K562 (cell line): ENCODE results near the gene CEACAM7. TPM values are rescaled to one million over a fixed set of nuclear protein-coding genes. Genes with fewer than 3 reads are reported as not detected.

Source experiments
- ATAC-seq: fragments of 200-7000 bp; cut with Tn5 transposase; 3 replicates; pipeline ENCODE4 v1.9.1; 2020; ENCODE audit warnings: moderate library complexity
- BruUV-seq: library from RNA; stranded (reverse); fragments of 400-500 nt; replicated peaks from 2 replicates; lab custom pipeline; 2021; lab: Mats Ljungman, UMichigan
- CTCF ChIA-PET: fragments of 300-600 bp; formaldehyde crosslinking; extraction: SDS; loops from one replicate; lab custom pipeline; 2021; ENCODE audit warnings: low intra/inter-chr PET ratio; lab: Yijun Ruan, JAX
- POLR2A ChIA-PET: fragments of 300-600, 350-650 bp; sonication (Branson Sonifier 250); formaldehyde crosslinking; extraction: SDS; loops from one replicate; lab custom pipeline; 2021; ENCODE audit warnings: antibody characterized with exemption, inconsistent platforms; lab: Yijun Ruan, JAX
- DNase-seq, 4 experiments: peaks; one replicate each; pipeline versions ENCODE4 v3.0.0 to v3.0.0-alpha.2; 2011 to 2018; ENCODE audit warnings: low spot score in 3 of 4, mixed read lengths in 3 of 4; ENCODE audit errors: extremely low read depth in 1 of 4
- FAIRE-seq: peaks from 2 replicates; lab custom pipeline; 2011; peaks lifted over from hg19 to GRCh38; lab: Jason Lieb, UNC
- H2AFZ ChIP-seq: 2 replicates; pipeline ENCODE4 v1.6.0; 2011; ENCODE audit warnings: low read depth, low read length, control low read depth, inconsistent platforms
- H3K27ac ChIP-seq: fragments of 200-600 bp; 3 replicates; pipeline ENCODE4 v1.8.0; 2011; ENCODE audit warnings: low read depth, mild to moderate bottlenecking, control low read depth, inconsistent platforms, low read length, moderate library complexity, mixed read lengths; ENCODE audit errors: extremely low read depth
- H3K27me3 ChIP-seq, 2 experiments: fragments of 300-600 bp in 1 of 2; 2 replicates in 1 of 2; 3 replicates in 1 of 2; pipeline versions ENCODE4 v1.6.0 to v1.8.0; 2011; ENCODE audit warnings: inconsistent platforms in 2 of 2, low read length in 2 of 2, mild to moderate bottlenecking in 1 of 2, mixed read lengths in 1 of 2, moderate library complexity in 1 of 2; ENCODE audit not compliant: control insufficient read depth in 2 of 2, insufficient read depth in 2 of 2
- H3K36me3 ChIP-seq: fragments of 300-600 bp; 3 replicates; pipeline ENCODE4 v1.8.0; 2011; ENCODE audit warnings: mild to moderate bottlenecking, low read length, inconsistent platforms; ENCODE audit not compliant: control insufficient read depth, insufficient read depth
- H3K4me1 ChIP-seq, 2 experiments: fragments of 200-600 bp in 1 of 2; replicated peaks in 1 of 2; 2 replicates in 1 of 2; 3 replicates in 1 of 2; pipeline versions ENCODE4 v1.5.1 to v1.8.0; 2011; ENCODE audit warnings: inconsistent platforms in 2 of 2, low read length in 2 of 2, mild to moderate bottlenecking in 1 of 2, mixed read lengths in 1 of 2, moderate library complexity in 1 of 2; ENCODE audit not compliant: control insufficient read depth in 2 of 2, insufficient read depth in 2 of 2
- H3K4me2 ChIP-seq: 2 replicates; pipeline ENCODE4 v1.6.1; 2011; ENCODE audit warnings: low read length, control low read depth, inconsistent platforms, mixed read lengths; ENCODE audit not compliant: insufficient read depth
- H3K4me3 ChIP-seq: fragments of 200-600 bp; sonication (generic), shearing (Covaris generic); 2 replicates; pipeline ENCODE4 v1.5.1; 2016; ENCODE audit warnings: control low read depth, inconsistent platforms
- H3K79me2 ChIP-seq: fragments of 200-600 bp; 3 replicates; pipeline ENCODE4 v1.8.0; 2011; ENCODE audit warnings: low read length, inconsistent platforms; ENCODE audit not compliant: control insufficient read depth, insufficient read depth
- H3K9ac ChIP-seq, 2 experiments: 2 replicates each; pipeline versions ENCODE4 v1.6.0 to v1.6.1; 2011; ENCODE audit warnings: low read depth in 2 of 2, low read length in 2 of 2, control low read depth in 1 of 2, inconsistent platforms in 1 of 2, mild to moderate bottlenecking in 1 of 2, mixed read lengths in 1 of 2; ENCODE audit not compliant: insufficient read depth in 1 of 2
- H3K9me1 ChIP-seq: one replicate; pipeline ENCODE4 v1.6.0; 2011; ENCODE audit warnings: inconsistent platforms, mild to moderate bottlenecking, low read length, moderate library complexity; ENCODE audit not compliant: control insufficient read depth, insufficient read depth
- H3K9me3 ChIP-seq: replicated peaks from 2 replicates; pipeline ENCODE4 v1.5.1; 2011; ENCODE audit warnings: low read depth, low read length, inconsistent platforms; ENCODE audit not compliant: control insufficient read depth, insufficient read depth
- H4K20me1 ChIP-seq: replicated peaks from 2 replicates; pipeline ENCODE4 v1.6.1; 2011; ENCODE audit warnings: low read length, inconsistent platforms, mixed read lengths; ENCODE audit not compliant: control insufficient read depth, insufficient read depth
- AFF1 ChIP-seq, 2 experiments: fragments of 450-650 bp; IDR thresholded peaks; 2 replicates each; pipeline ENCODE4 v1.6.1; 2018; ENCODE audit warnings: mild to moderate bottlenecking in 2 of 2, low read depth in 1 of 2; ENCODE audit not compliant: partially characterized antibody in 2 of 2
- GATAD2B ChIP-seq: fragments of 450-650 bp; IDR thresholded peaks from 2 replicates; pipeline ENCODE4 v1.6.1; 2017; ENCODE audit warnings: mild to moderate bottlenecking, borderline replicate concordance
- HINFP ChIP-seq: fragments of 450-650 bp; conservative IDR thresholded peaks from 2 replicates; pipeline ENCODE4 v1.6.1; 2016; ENCODE audit warnings: missing genetic modification characterization, low read depth, mild to moderate bottlenecking, control low read depth, missing compliant biosample characterization
- KDM1A ChIP-seq, 2 experiments: fragments of 450-650 bp; IDR thresholded peaks; 2 replicates each; pipeline ENCODE4 v1.6.1; 2016; ENCODE audit warnings: mild to moderate bottlenecking in 2 of 2
- MBD2 ChIP-seq: sonication (generic); IDR thresholded peaks from 2 replicates; pipeline ENCODE4 v1.6.1; 2016; ENCODE audit warnings: low read depth, borderline replicate concordance
- RAD51 ChIP-seq: fragments of 450-650 bp; IDR thresholded peaks from 2 replicates; pipeline ENCODE4 v1.7.1; 2016; ENCODE audit warnings: low read depth, mild to moderate bottlenecking, borderline replicate concordance
- SRSF7 ChIP-seq: fragments of 200-400 bp; formaldehyde crosslinking; optimal IDR thresholded peaks from 2 replicates; pipeline ENCODE3; 2017; ENCODE audit warnings: mild to moderate bottlenecking, low read depth, low read length
- ZKSCAN3 ChIP-seq: fragments of 250-450 bp; sonication (Bioruptor Pico); IDR thresholded peaks from 2 replicates; pipeline ENCODE4 v1.4.0; 2020
- ZNF239 ChIP-seq: fragments of 250-450 bp; sonication (Bioruptor Pico); IDR thresholded peaks from 2 replicates; pipeline ENCODE4 v1.4.0; 2020; ENCODE audit warnings: mild to moderate bottlenecking
- ZNF347 ChIP-seq: fragments of 450-650 bp; formaldehyde crosslinking; IDR thresholded peaks from 2 replicates; pipeline ENCODE4 v1.4.0; 2020; ENCODE audit warnings: low read depth, mild to moderate bottlenecking, moderate library complexity
- WGBS: fragments of 100-300 bp; shearing (Covaris generic); methylation state at CpG from one replicate; pipeline ENCODE4 v1.1.6; 2016; ENCODE audit warnings: low coverage, mixed read lengths; ENCODE audit not compliant: insufficient coverage; ENCODE audit errors: missing lambda C conversion rate; 5-methylcytosine and 5-hydroxymethylcytosine counted together
- in situ Hi-C: fragments of 300-500 bp; cut with MboI; formaldehyde crosslinking; loops from 4 replicates; pipeline ENCODE4 v1.15.0; 2018; ENCODE audit warnings: inconsistent platforms, mixed read lengths
- intact Hi-C: fragments of 100-400 bp; cut with micrococcal nuclease; formaldehyde crosslinking; loops from 2 replicates; pipeline ENCODE4 v1.14.2; 2022
- polyA plus RNA-seq, 8 experiments: library from polyadenylated mRNA; depleted of rRNA in 4 of 8; stranded (reverse) in 5 of 8; unstranded in 3 of 8; fragments of >200 nt; fragmentation: Nextera tagmentation in 2 of 8; fragmentation: Illumina TruSeq in 1 of 8; extraction: Ambion mirVana in 2 of 8; extraction: Trizol in 1 of 8; gene quantifications; 2 replicates each; pipeline versions ENCODE4 v1.2.1 to v1.2.3, GENCODE V29; 2011 to 2014; ENCODE audit warnings: inconsistent platforms in 1 of 8, missing spikeins in 1 of 8
- total RNA-seq, 7 experiments: library from RNA; depleted of rRNA in 6 of 7; stranded (reverse); fragments of >200 nt in 6 of 7; fragmentation: Illumina TruSeq in 2 of 7; extraction: Trizol in 2 of 7; gene quantifications; 2 replicates each; pipeline versions ENCODE4 v1.2.1 to v1.2.3, GENCODE V29; 2011 to 2021; ENCODE audit warnings: low replicate concordance in 1 of 7

CEACAM7 gene
- total and polyA plus RNA-seq, 9 of the 15 experiments (the other 6 are each of a cell fraction or from before 2014, with no cell fraction given) = not detected

- no peaks in the 10 kb centered on the region for H3K4me1 ChIP-seq
- WGBS = 0% methylated on average over 4 of the region's 4 CpGs
- ChIA-PET POLR2A (no interaction called here), CTCF (no interaction called here)
- in situ Hi-C loops = no loop called here
- H3K4me3 ChIP-seq = no peak overlapping the region
- TF ChIP-seq GATAD2B (no peak), ZKSCAN3 (CRISPR knock-in tag) (no peak), KDM1A (IDR thresholded peaks at IDR 0.05) (no peak), RAD51 (no peak), HINFP (tag) (no peak), SRSF7 (no peak), ZNF347 (CRISPR knock-in tag) (no peak), MBD2 (no peak), ZNF239 (CRISPR knock-in tag) (no peak), AFF1 (IDR thresholded peaks at IDR 0.05; ENCODE audit: low read depth in 1 of 2, partially characterized antibody in 2 of 2) (no peak)
- intact Hi-C loops = no loop called here
- H3K4me2 ChIP-seq = no peak overlapping the region
- DNase-seq (no peak), FAIRE-seq (no peak), ATAC-seq (no peak)
- no peaks in the 10 kb centered on the region for H3K9me1 ChIP-seq
- H3K36me3 ChIP-seq = no peaks in the 10 kb centered on the region
- H3K27me3 ChIP-seq = peaks cover 6 to 8% of the 10 kb centered on the region in 2 experiments; a peak in 2 of 5 replicates
- no peak overlapping the region for H3K27ac ChIP-seq
- H3K79me2 ChIP-seq = no peaks in the 10 kb centered on the region
- no peaks in the 10 kb centered on the region for H4K20me1 ChIP-seq
- no peaks in the 10 kb centered on the region for H3K9me3 ChIP-seq
- BruUV-seq = no TSS peak
- no peak overlapping the region for H3K9ac ChIP-seq
- H2AFZ ChIP-seq = no peak overlapping the region
Observed at GRCh38 chr19:41734156-41734555, 46.1 kb upstream of the CEACAM7 start.
